Measurements from ENCODE around the gene MCUB. TPM values are rescaled to one million over a fixed set of nuclear protein-coding genes. Genes with fewer than 3 reads are reported as not detected.

The MCUB gene
- total and polyA plus RNA-seq, 3 donors from 2014 or later: 7.7 to 23.4 (median 20.1) TPM

DNA sequence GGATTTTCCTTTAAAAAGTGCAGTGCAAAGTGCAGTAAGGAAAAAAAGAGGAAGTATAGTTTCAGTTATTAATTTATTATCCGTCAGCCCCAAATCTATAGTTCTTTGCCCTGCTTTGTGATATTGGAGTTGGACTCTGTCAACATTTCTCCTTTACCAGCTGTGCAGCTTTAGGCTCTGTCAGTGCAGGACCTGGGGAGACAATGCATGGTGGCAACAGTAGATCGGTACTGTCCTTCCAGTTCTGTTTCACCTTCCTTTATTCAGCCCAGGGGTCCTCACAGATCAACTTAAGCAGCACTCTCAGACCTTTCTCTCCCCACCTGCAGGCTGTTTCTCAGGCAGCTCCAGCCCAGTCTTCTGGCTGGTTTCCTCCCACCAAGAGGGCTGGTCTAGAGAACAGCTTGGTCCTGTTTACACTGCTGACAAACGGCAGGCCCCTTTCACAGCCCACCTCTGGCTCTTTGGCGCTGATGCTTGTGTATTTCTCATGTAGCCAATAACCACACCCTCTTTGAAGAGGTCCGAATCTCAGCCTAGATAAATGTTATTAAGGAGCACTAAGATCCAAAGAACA is 71.6 kb downstream of the MCUB start:
- intact Hi-C loops (cut with DNase I; ENCODE audit: low total_unique reads): no loop called here
- Histone ChIP-seq H3K27ac (no peak overlapping the region), H3K9me3 (no peaks in the 10 kb centered on the region), H3K4me3 (no peak overlapping the region), H3K4me1 (no peaks in the 10 kb centered on the region), H3K27me3 (no peaks in the 10 kb centered on the region), H3K36me3 (ENCODE audit: low read depth, missing control alignments) (no peaks in the 10 kb centered on the region)
- WGBS, 2 donors: 39 to 42% methylated on average over 5 of the region's 5 CpGs
- DNase-seq: no peak
- TF ChIP-seq, protein P1, sequence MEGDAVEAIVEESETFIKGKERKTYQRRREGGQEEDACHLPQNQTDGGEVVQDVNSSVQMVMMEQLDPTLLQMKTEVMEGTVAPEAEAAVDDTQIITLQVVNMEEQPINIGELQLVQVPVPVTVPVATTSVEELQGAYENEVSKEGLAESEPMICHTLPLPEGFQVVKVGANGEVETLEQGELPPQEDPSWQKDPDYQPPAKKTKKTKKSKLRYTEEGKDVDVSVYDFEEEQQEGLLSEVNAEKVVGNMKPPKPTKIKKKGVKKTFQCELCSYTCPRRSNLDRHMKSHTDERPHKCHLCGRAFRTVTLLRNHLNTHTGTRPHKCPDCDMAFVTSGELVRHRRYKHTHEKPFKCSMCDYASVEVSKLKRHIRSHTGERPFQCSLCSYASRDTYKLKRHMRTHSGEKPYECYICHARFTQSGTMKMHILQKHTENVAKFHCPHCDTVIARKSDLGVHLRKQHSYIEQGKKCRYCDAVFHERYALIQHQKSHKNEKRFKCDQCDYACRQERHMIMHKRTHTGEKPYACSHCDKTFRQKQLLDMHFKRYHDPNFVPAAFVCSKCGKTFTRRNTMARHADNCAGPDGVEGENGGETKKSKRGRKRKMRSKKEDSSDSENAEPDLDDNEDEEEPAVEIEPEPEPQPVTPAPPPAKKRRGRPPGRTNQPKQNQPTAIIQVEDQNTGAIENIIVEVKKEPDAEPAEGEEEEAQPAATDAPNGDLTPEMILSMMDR (IDR thresholded peaks at IDR 0.05): no peak
- TF ChIP-seq POLR2A (IDR thresholded peaks at IDR 0.05): no peak

- H3K9me3 ChIP-seq: no peaks in the 10 kb centered on the region
- intact Hi-C loops (cut with DNase I; ENCODE audit: low total_unique reads): no loop called here
- 90 to 95% methylated on average over 2 of the region's 2 CpGs for WGBS, 2 donors
- H3K4me3 ChIP-seq: no peak overlapping the region
- no peak for DNase-seq
- TF ChIP-seq, protein P1 (IDR thresholded peaks at IDR 0.05): no peak
- no peak for TF ChIP-seq POLR2A (IDR thresholded peaks at IDR 0.05)
- H3K27me3 ChIP-seq: no peaks in the 10 kb centered on the region
- no peaks in the 10 kb centered on the region for H3K4me1 ChIP-seq
- H3K36me3 ChIP-seq (ENCODE audit: low read depth, missing control alignments): no peaks in the 10 kb centered on the region
- no peak overlapping the region for H3K27ac ChIP-seq
Measured at GRCh38 chr4:109640644-109641043, 80.6 kb downstream of the MCUB start.

- intact Hi-C loops (cut with DNase I; ENCODE audit: low total_unique reads): no loop called here
- Histone ChIP-seq H3K4me1 (no peaks in the 10 kb centered on the region), H3K27ac (no peak overlapping the region), H3K36me3 (ENCODE audit: low read depth, missing control alignments) (no peaks in the 10 kb centered on the region), H3K27me3 (no peaks in the 10 kb centered on the region), H3K4me3 (no peak overlapping the region), H3K9me3 (no peaks in the 10 kb centered on the region)
- no peak for DNase-seq
- TF ChIP-seq, protein P1 (IDR thresholded peaks at IDR 0.05): no peak
- TF ChIP-seq POLR2A (IDR thresholded peaks at IDR 0.05): no peak
- 92 to 97% methylated on average over 7 of the region's 7 CpGs for WGBS, 2 donors
Measured at GRCh38 chr4:109645874-109646710, 86.0 kb downstream of the MCUB start.

- 61 to 76% methylated on average over 5 of the region's 5 CpGs for WGBS, 2 donors
- Histone ChIP-seq H3K36me3 (ENCODE audit: low read depth, missing control alignments) (no peaks in the 10 kb centered on the region), H3K9me3 (no peaks in the 10 kb centered on the region), H3K27ac (no peak overlapping the region), H3K4me1 (no peaks in the 10 kb centered on the region), H3K27me3 (no peaks in the 10 kb centered on the region), H3K4me3 (no peak overlapping the region)
- intact Hi-C loops (cut with DNase I; ENCODE audit: low total_unique reads): no loop called here
- TF ChIP-seq, protein P1 (IDR thresholded peaks at IDR 0.05): no peak
- no peak for TF ChIP-seq POLR2A (IDR thresholded peaks at IDR 0.05)
- DNase-seq: no peak
Measured at GRCh38 chr4:109648266-109648996, 88.4 kb downstream of the MCUB start.

All from testis (tissue), 3 donors.